ENCODE data around the gene CTBP1. TPM values are rescaled to one million over a fixed set of nuclear protein-coding genes. Genes with fewer than 3 reads are reported as not detected.

The CTBP1 gene
- total and polyA plus RNA-seq, 2 of the 8 experiments (the other 6 are each of a cell fraction or from before 2014, with no cell fraction given) = 128 to 185 TPM

GRCh38 chr4:1266881-1267763, 18.2 kb upstream of the CTBP1 start (continued):
- TF ChIP-seq CBX8 (IDR thresholded peaks at IDR 0.05; ENCODE audit: borderline replicate concordance, low read depth, low read length) (no peak), YY1 (IDR thresholded peaks at IDR 0.05; ENCODE audit: low read depth, low read length) (no peak), SIX5 (IDR thresholded peaks at IDR 0.05; ENCODE audit: low read depth, low read length) (no peak), NANOG (IDR thresholded peaks at IDR 0.05; ENCODE audit: insufficient read depth, low read depth, low read length, poor library complexity, severe bottlenecking) (no peak), MAFK (IDR thresholded peaks at IDR 0.05; ENCODE audit: low read depth, low read length) (no peak)
